GM12872 (cell line): ENCODE measurements around the gene TRAF3.

Experiments
- CTCF ChIP-seq: IDR thresholded peaks from 3 replicates; pipeline ENCODE4 v1.5.1; 2011; ENCODE audit warnings: low read depth, mild to moderate bottlenecking, low read length, moderate library complexity; ENCODE audit not compliant: insufficient read depth

The TRAF3 gene

GRCh38 chr14:102732924-102733323, 44.3 kb upstream of the TRAF3 start:
- no peak for TF ChIP-seq CTCF

GRCh38 chr14:102733326-102733725, 43.9 kb upstream of the TRAF3 start:
- no peak for TF ChIP-seq CTCF

GRCh38 chr14:102734436-102734835, 42.8 kb upstream of the TRAF3 start:
- no peak for TF ChIP-seq CTCF

- TF ChIP-seq CTCF: no peak
Measured at GRCh38 chr14:102736956-102737355, 40.3 kb upstream of the TRAF3 start.

- TF ChIP-seq CTCF: no peak
Measured at GRCh38 chr14:102737402-102738372, 39.6 kb upstream of the TRAF3 start.

- no peak for TF ChIP-seq CTCF
Measured at GRCh38 chr14:102738373-102739189, 38.7 kb upstream of the TRAF3 start.

- TF ChIP-seq CTCF: no peak
Measured at GRCh38 chr14:102739190-102739469, 38.1 kb upstream of the TRAF3 start.
